ENCODE data around the gene STOML1. TPM values are rescaled to one million over a fixed set of nuclear protein-coding genes. Genes with fewer than 3 reads are reported as not detected.

STOML1 gene
- total RNA-seq, 2 experiments from 2014 or later = 8.0 to 8.9 TPM

- H3K36me3 ChIP-seq (ENCODE audit: insufficient read depth, low read length) = no peaks in the 10 kb centered on the region; the same call in 1 of the 2 replicates
- no peaks in the 10 kb centered on the region for H3K4me1 ChIP-seq (ENCODE audit: insufficient read depth, low read length, poor library complexity, severe bottlenecking)
- intact Hi-C loops (cut with micrococcal nuclease; ENCODE audit: unreplicated experiment) = no loop called here
- BruUV-seq (replicated peaks) = no TSS peak
- H3K4me2 ChIP-seq (ENCODE audit: low read length) = no peak overlapping the region
- TF ChIP-seq CTCF (conservative IDR thresholded peaks at IDR 0.05; ENCODE audit: low read length) (no peak), EZH2phosphoT487 (IDR thresholded peaks at IDR 0.05; ENCODE audit: borderline replicate concordance, low read depth, low read length) (no peak)
- no peaks in the 10 kb centered on the region for H3K9me3 ChIP-seq (ENCODE audit: low read length)
- CTCF ChIA-PET (ENCODE audit: unreplicated experiment) = no interaction called here
- no peaks in the 10 kb centered on the region for H3K79me2 ChIP-seq (ENCODE audit: insufficient read depth, low read depth, low read length)
- POLR2A ChIA-PET = interaction anchor here (0.6 kb wide), 1 partner anchor 23 kb away, joined by 3 read pairs; no protein-coding TSS in a partner anchor
- H3K27ac ChIP-seq (ENCODE audit: low read depth, low read length, poor library complexity, severe bottlenecking) = no peak overlapping the region
- no peak overlapping the region for H3K4me3 ChIP-seq (ENCODE audit: low read depth, low read length, poor library complexity, severe bottlenecking)
- no peak overlapping the region for H2AFZ ChIP-seq (ENCODE audit: low read length)
- no peak for DNase-seq (ENCODE audit: low spot score)
- no peaks in the 10 kb centered on the region for H4K20me1 ChIP-seq (ENCODE audit: insufficient read depth, low read length)
- no peaks in the 10 kb centered on the region for H3K9me2 ChIP-seq (ENCODE audit: insufficient read depth, low read length)
Measured at GRCh38 chr15:74032606-74033561, 40.8 kb upstream of the STOML1 start.

- Histone ChIP-seq H3K27ac (ENCODE audit: low read depth, low read length, poor library complexity, severe bottlenecking) (no peak overlapping the region), H4K20me1 (ENCODE audit: insufficient read depth, low read length) (no peaks in the 10 kb centered on the region), H3K36me3 (ENCODE audit: insufficient read depth, low read length) (no peaks in the 10 kb centered on the region; the same call in 1 of the 2 replicates), H3K79me2 (ENCODE audit: insufficient read depth, low read depth, low read length) (no peaks in the 10 kb centered on the region), H3K4me1 (ENCODE audit: insufficient read depth, low read length, poor library complexity, severe bottlenecking) (no peaks in the 10 kb centered on the region), H2AFZ (ENCODE audit: low read length) (no peak overlapping the region), H3K4me3 (ENCODE audit: low read depth, low read length, poor library complexity, severe bottlenecking) (no peak overlapping the region), H3K9me3 (ENCODE audit: low read length) (no peaks in the 10 kb centered on the region), H3K4me2 (ENCODE audit: low read length) (no peak overlapping the region), H3K9me2 (ENCODE audit: insufficient read depth, low read length) (no peaks in the 10 kb centered on the region)
- ChIA-PET CTCF (ENCODE audit: unreplicated experiment) (no interaction called here), POLR2A (interaction anchor here (0.6 kb wide), 1 partner anchor 22 kb away, joined by 3 read pairs; no protein-coding TSS in a partner anchor)
- no TSS peak for BruUV-seq (replicated peaks)
- TF ChIP-seq CTCF (conservative IDR thresholded peaks at IDR 0.05; ENCODE audit: low read length) (no peak), EZH2phosphoT487 (IDR thresholded peaks at IDR 0.05; ENCODE audit: borderline replicate concordance, low read depth, low read length) (no peak)
- no peak for DNase-seq (ENCODE audit: low spot score)
- intact Hi-C loops (cut with micrococcal nuclease; ENCODE audit: unreplicated experiment) = no loop called here
Measured at GRCh38 chr15:74032046-74032445, 40.0 kb upstream of the STOML1 start.

- Histone ChIP-seq H3K79me2 (ENCODE audit: insufficient read depth, low read depth, low read length) (no peaks in the 10 kb centered on the region), H3K9me2 (ENCODE audit: insufficient read depth, low read length) (no peaks in the 10 kb centered on the region), H2AFZ (ENCODE audit: low read length) (no peak overlapping the region), H3K36me3 (ENCODE audit: insufficient read depth, low read length) (peaks cover 19% of the 10 kb centered on the region; the same call in 1 of the 2 replicates), H3K27ac (ENCODE audit: low read depth, low read length, poor library complexity, severe bottlenecking) (no peak overlapping the region), H3K9me3 (ENCODE audit: low read length) (no peaks in the 10 kb centered on the region), H3K4me1 (ENCODE audit: insufficient read depth, low read length, poor library complexity, severe bottlenecking) (no peaks in the 10 kb centered on the region), H3K4me2 (ENCODE audit: low read length) (no peak overlapping the region), H4K20me1 (ENCODE audit: insufficient read depth, low read length) (no peaks in the 10 kb centered on the region), H3K4me3 (ENCODE audit: low read depth, low read length, poor library complexity, severe bottlenecking) (no peak overlapping the region)
- intact Hi-C loops (cut with micrococcal nuclease; ENCODE audit: unreplicated experiment) = no loop called here
- TF ChIP-seq EZH2phosphoT487 (IDR thresholded peaks at IDR 0.05; ENCODE audit: borderline replicate concordance, low read depth, low read length) (no peak), CTCF (conservative IDR thresholded peaks at IDR 0.05; ENCODE audit: low read length) (no peak)
- no peak for DNase-seq (ENCODE audit: low spot score)
- POLR2A ChIA-PET = interaction anchor here (0.6 kb wide), 1 partner anchor 290 kb away, joined by 4 read pairs; no protein-coding TSS in a partner anchor
- CTCF ChIA-PET (ENCODE audit: unreplicated experiment) = no interaction called here
- BruUV-seq (replicated peaks) = no TSS peak
Measured at GRCh38 chr15:74028646-74029045, 36.6 kb upstream of the STOML1 start.

All from OCI-LY7 (cell line).